HCT116 (cell line): ENCODE measurements around the gene REEP5. TPM values are rescaled to one million over a fixed set of nuclear protein-coding genes. Genes with fewer than 3 reads are reported as not detected.

Experiments used
- ATAC-seq: fragments of 200-7000 bp; cut with Tn5 transposase; 2 replicates; pipeline ENCODE4 v1.9.1; 2020; ENCODE audit warnings: mild to moderate bottlenecking, moderate library complexity
- BruUV-seq: library from RNA; stranded (reverse); fragments of 400-500 nt; replicated peaks from 2 replicates; lab custom pipeline; 2021; lab: Mats Ljungman, UMichigan
- CTCF ChIA-PET: fragments of 300-600 bp; sonication (Branson Sonifier 250); formaldehyde crosslinking; loops from one replicate; lab custom pipeline; 2021; ENCODE audit warnings: antibody characterized with exemption; lab: Charles Lee
- POLR2A ChIA-PET: fragments of 300-600, 350-600 bp; sonication (Branson Sonifier 250); formaldehyde crosslinking; loops from one replicate; lab custom pipeline; 2021; ENCODE audit warnings: antibody characterized with exemption; lab: Charles Lee
- RAD21 ChIA-PET, 2 experiments: fragments of 300-600 bp; sonication (Branson Sonifier 250); formaldehyde crosslinking; loops; one replicate each; lab custom pipeline; 2023; ENCODE audit warnings: low total read pairs in 2 of 2; ENCODE audit not compliant: uncharacterized antibody in 2 of 2, unreplicated experiment in 2 of 2, low non-redundant PET in 1 of 2; lab: Charles Lee
- DNase-seq: peaks from one replicate; pipeline ENCODE4 v3.0.0-alpha.2; 2010; ENCODE audit warnings: low read depth, low spot score
- H2AFZ ChIP-seq: fragments of 200-600 bp; shearing (Covaris generic), sonication (generic); 2 replicates; pipeline ENCODE4 v1.6.1; 2017; ENCODE audit warnings: low read depth, mixed run types, mixed read lengths, antibody characterized with exemption, low read length; ENCODE audit not compliant: poor library complexity, severe bottlenecking
- H3K27ac ChIP-seq: 2 replicates; pipeline ENCODE4 v1.5.1; 2012; ENCODE audit warnings: low read depth, low read length
- H3K27me3 ChIP-seq: fragments of 200-600 bp; sonication (generic); 2 replicates; pipeline ENCODE4 v1.6.1; 2016; ENCODE audit warnings: mixed run types, low read length, mixed read lengths; ENCODE audit not compliant: insufficient read depth
- H3K36me3 ChIP-seq, 2 experiments: fragments of 200-500 bp in 1 of 2; fragments of 200-600 bp in 1 of 2; sonication (Bioruptor generic) in 1 of 2; sonication (generic) in 1 of 2; 2 replicates each; pipeline versions ENCODE4 v1.5.1 to v1.6.1; 2014 to 2016; ENCODE audit warnings: low read length in 2 of 2, inconsistent platforms in 1 of 2, mixed read lengths in 1 of 2, mixed run types in 1 of 2; ENCODE audit not compliant: insufficient read depth in 2 of 2, control insufficient read depth in 1 of 2
- H3K4me1 ChIP-seq, 2 experiments: fragments of 200-600 bp in 1 of 2; sonication (generic) in 1 of 2; 2 replicates each; pipeline versions ENCODE4 v1.5.1 to v1.6.1; 2012 to 2017; ENCODE audit warnings: low read length in 2 of 2, inconsistent platforms in 1 of 2, mild to moderate bottlenecking in 1 of 2, mixed read lengths in 1 of 2, mixed run types in 1 of 2, moderate library complexity in 1 of 2; ENCODE audit not compliant: insufficient read depth in 2 of 2, control insufficient read depth in 1 of 2
- H3K4me2 ChIP-seq: fragments of 200-600 bp; sonication (generic); 2 replicates; pipeline ENCODE4 v1.6.1; 2017; ENCODE audit warnings: mixed run types, low read length, mixed read lengths
- H3K4me3 ChIP-seq, 2 experiments: fragments of 200-600 bp in 1 of 2; sonication (generic) in 1 of 2; replicated peaks in 1 of 2; 2 replicates each; pipeline ENCODE4 v1.5.1; 2011 to 2016; ENCODE audit warnings: low read length in 2 of 2, control low read depth in 1 of 2, low read depth in 1 of 2, mild to moderate bottlenecking in 1 of 2, mixed read lengths in 1 of 2, mixed run types in 1 of 2
- H3K79me2 ChIP-seq: fragments of 200-600 bp; sonication (generic); 2 replicates; pipeline ENCODE4 v1.6.1; 2017; ENCODE audit warnings: mild to moderate bottlenecking, mixed run types, low read length, moderate library complexity, mixed read lengths; ENCODE audit not compliant: insufficient read depth
- H3K9ac ChIP-seq: fragments of 200-600 bp; sonication (generic); 2 replicates; pipeline ENCODE4 v1.6.1; 2016; ENCODE audit warnings: low read length, mixed read lengths
- H3K9me2 ChIP-seq: fragments of 200-600 bp; sonication (generic), shearing (Covaris generic); 2 replicates; pipeline ENCODE4 v1.6.1; 2017; ENCODE audit warnings: mixed run types, mild to moderate bottlenecking, moderate library complexity; ENCODE audit not compliant: insufficient read depth
- H3K9me3 ChIP-seq, 2 experiments: fragments of 200-500 bp in 1 of 2; fragments of 200-600 bp in 1 of 2; sonication (Bioruptor generic) in 1 of 2; sonication (generic) in 1 of 2; 2 replicates each; pipeline ENCODE4 v1.6.1; 2014 to 2017; ENCODE audit warnings: low read length in 2 of 2, mixed read lengths in 2 of 2, inconsistent platforms in 1 of 2, low read depth in 1 of 2, mild to moderate bottlenecking in 1 of 2, mixed run types in 1 of 2, moderate library complexity in 1 of 2; ENCODE audit not compliant: control insufficient read depth in 1 of 2, insufficient read depth in 1 of 2
- H4K20me1 ChIP-seq: fragments of 200-600 bp; sonication (generic), shearing (Covaris generic); 2 replicates; pipeline ENCODE4 v1.6.1; 2017; ENCODE audit warnings: mixed run types, mild to moderate bottlenecking, moderate library complexity; ENCODE audit not compliant: insufficient read depth
- CBX3 ChIP-seq: IDR thresholded peaks from 2 replicates; pipeline ENCODE4 v1.6.1; 2012; ENCODE audit warnings: low read depth
- CEBPB ChIP-seq: IDR thresholded peaks from 2 replicates; pipeline ENCODE4 v1.6.1; 2012; ENCODE audit warnings: low read depth
- ELF1 ChIP-seq: IDR thresholded peaks from 2 replicates; pipeline ENCODE4 v1.6.1; 2012; ENCODE audit warnings: low read depth, borderline replicate concordance
- EZH2 ChIP-seq: fragments of 200-600 bp; sonication (generic); IDR thresholded peaks from 2 replicates; pipeline ENCODE4 v1.6.1; 2017; ENCODE audit warnings: antibody characterized with exemption, mixed run types
- FOSL1 ChIP-seq: IDR thresholded peaks from 2 replicates; pipeline ENCODE4 v1.6.1; 2012; ENCODE audit warnings: low read depth
- JUND ChIP-seq: IDR thresholded peaks from 2 replicates; pipeline ENCODE4 v1.6.1; 2012
- POLR2AphosphoS5 ChIP-seq: IDR thresholded peaks from 2 replicates; pipeline ENCODE4 v1.6.1; 2011; ENCODE audit warnings: mild to moderate bottlenecking, low read depth, low read length, moderate library complexity
- ZFX ChIP-seq: fragments of 450-650 bp; IDR thresholded peaks from 2 replicates; pipeline ENCODE4 v1.6.1; 2017
- intact Hi-C: fragments of 100-400 bp; cut with micrococcal nuclease; formaldehyde crosslinking; loops from 2 replicates; pipeline ENCODE4 v1.10.0; 2022
- total RNA-seq: library from RNA; stranded (reverse); gene quantifications from one replicate; pipeline ENCODE4 v1.2.1, GENCODE V29; 2021; ENCODE audit not compliant: unreplicated experiment
- TF ChIP-seq, protein P1 (sequence below): IDR thresholded peaks from 2 replicates; pipeline ENCODE4 v1.6.1; 2012; ENCODE audit warnings: low read depth
- TF ChIP-seq, protein P2 (sequence below): IDR thresholded peaks from 2 replicates; pipeline ENCODE4 v1.6.1; 2012

REEP5 gene
- total RNA-seq, 1 experiment from 2014 or later, result 71.7 TPM

DNA sequence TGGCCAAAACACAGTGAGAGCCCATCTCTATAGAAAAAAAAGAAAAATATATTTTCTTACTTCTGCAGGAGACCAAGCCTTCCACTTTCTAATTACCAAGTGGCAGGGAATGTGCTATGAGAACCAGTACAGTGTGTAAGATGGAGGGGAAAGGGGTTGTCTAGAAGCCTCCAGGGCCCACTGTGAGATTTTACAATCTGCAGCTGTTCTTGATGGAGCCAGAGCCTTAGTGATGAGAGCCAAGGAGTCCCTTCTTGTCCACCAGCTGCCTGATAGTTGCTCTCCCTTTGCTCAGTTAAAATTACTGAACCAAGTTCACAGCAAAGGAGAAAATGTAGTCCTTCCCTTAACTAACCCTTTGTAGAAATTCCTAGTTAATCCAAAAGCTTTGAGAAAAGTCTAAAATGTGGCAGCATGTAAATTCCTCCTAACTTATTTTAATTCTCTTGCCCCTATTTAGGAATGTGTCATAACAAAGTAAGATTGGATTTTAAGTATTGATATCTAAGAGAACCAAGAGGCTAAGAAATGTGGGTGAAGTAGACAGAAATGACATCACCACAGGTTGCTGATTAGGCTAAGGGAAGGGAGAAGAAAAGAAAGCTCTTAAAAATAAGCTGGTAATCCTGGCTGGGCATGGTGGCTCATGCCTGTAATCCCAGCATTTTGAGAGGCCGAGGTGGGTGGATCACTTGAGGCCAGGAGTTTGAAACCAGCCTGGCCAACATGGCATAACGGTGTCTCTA is 41.6 kb downstream of the REEP5 start (continued):
- TF ChIP-seq, protein P1, sequence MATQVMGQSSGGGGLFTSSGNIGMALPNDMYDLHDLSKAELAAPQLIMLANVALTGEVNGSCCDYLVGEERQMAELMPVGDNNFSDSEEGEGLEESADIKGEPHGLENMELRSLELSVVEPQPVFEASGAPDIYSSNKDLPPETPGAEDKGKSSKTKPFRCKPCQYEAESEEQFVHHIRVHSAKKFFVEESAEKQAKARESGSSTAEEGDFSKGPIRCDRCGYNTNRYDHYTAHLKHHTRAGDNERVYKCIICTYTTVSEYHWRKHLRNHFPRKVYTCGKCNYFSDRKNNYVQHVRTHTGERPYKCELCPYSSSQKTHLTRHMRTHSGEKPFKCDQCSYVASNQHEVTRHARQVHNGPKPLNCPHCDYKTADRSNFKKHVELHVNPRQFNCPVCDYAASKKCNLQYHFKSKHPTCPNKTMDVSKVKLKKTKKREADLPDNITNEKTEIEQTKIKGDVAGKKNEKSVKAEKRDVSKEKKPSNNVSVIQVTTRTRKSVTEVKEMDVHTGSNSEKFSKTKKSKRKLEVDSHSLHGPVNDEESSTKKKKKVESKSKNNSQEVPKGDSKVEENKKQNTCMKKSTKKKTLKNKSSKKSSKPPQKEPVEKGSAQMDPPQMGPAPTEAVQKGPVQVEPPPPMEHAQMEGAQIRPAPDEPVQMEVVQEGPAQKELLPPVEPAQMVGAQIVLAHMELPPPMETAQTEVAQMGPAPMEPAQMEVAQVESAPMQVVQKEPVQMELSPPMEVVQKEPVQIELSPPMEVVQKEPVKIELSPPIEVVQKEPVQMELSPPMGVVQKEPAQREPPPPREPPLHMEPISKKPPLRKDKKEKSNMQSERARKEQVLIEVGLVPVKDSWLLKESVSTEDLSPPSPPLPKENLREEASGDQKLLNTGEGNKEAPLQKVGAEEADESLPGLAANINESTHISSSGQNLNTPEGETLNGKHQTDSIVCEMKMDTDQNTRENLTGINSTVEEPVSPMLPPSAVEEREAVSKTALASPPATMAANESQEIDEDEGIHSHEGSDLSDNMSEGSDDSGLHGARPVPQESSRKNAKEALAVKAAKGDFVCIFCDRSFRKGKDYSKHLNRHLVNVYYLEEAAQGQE, result no peak

DNA sequence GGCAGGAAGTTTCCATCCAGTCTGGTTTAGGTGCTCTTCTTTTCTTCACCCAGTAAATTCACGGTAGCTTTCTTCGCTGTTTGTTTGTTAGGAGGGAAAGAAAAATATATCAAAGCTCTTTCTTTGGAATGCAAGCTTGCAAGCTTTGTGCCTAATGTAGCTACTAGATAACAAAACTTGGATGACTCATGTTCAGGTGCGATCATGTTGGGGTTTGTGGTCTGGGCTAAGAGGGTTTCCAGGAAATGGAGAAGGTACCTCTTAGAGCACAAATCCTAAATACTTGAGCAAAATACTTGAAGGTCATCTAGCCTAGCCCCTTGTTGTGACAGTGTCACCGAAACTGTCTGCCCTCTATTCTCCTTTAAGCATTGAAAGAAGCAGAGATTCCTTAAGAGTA is 43.3 kb downstream of the REEP5 start:
- H3K9ac ChIP-seq, result no peak overlapping the region
- peak overlapping the region; percentile 6; the same call in 1 of the 2 replicates for H3K27ac ChIP-seq
- ChIA-PET POLR2A (no interaction called here), RAD21 (no interaction called here), CTCF (no interaction called here)
- H3K4me1 ChIP-seq, result peaks cover 4 to 8% of the 10 kb centered on the region in 2 experiments; a peak in 3 of 4 replicates
- peak; percentile 48 for ATAC-seq
- H2AFZ ChIP-seq, result no peak overlapping the region
- no TSS peak for BruUV-seq
- H3K4me2 ChIP-seq, result no peak overlapping the region; the same call in 1 of the 2 replicates
- no peak overlapping the region for H3K4me3 ChIP-seq
- no peaks in the 10 kb centered on the region; the same call in 1 of the 2 replicates for H3K79me2 ChIP-seq
- peaks cover 5 to 10% of the 10 kb centered on the region in 2 experiments; a peak in 3 of 4 replicates for H3K36me3 ChIP-seq
- H3K27me3 ChIP-seq, result no peaks in the 10 kb centered on the region
- no peak for TF ChIP-seq POLR2AphosphoS5
- no peak for TF ChIP-seq ELF1
- TF ChIP-seq CBX3, result no peak
- no peak for TF ChIP-seq CEBPB
- no peak for TF ChIP-seq ZFX
- TF ChIP-seq, protein P2, sequence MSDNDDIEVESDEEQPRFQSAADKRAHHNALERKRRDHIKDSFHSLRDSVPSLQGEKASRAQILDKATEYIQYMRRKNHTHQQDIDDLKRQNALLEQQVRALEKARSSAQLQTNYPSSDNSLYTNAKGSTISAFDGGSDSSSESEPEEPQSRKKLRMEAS, result no peak
- TF ChIP-seq EZH2, result no peak
- TF ChIP-seq FOSL1, result peak; percentile 45; the same call in 1 of the 2 replicates
- TF ChIP-seq JUND, result peak; percentile 58
- H3K9me2 ChIP-seq, result no peaks in the 10 kb centered on the region
- no peaks in the 10 kb centered on the region for H3K9me3 ChIP-seq
- no peaks in the 10 kb centered on the region for H4K20me1 ChIP-seq
- DNase-seq, result peak; percentile 19
- intact Hi-C loops, result no loop called here
